Endodermal cell (in vitro differentiated cells): ENCODE data around the gene TSKS. TPM values are rescaled to one million over a fixed set of nuclear protein-coding genes. Genes with fewer than 3 reads are reported as not detected.

Source experiments
- DNase-seq: peaks from one replicate; pipeline ENCODE4 v3.0.0-alpha.2; 2017
- H3K27ac ChIP-seq: 2 replicates; pipeline ENCODE4 v1.5.1; 2013; ENCODE audit warnings: mild to moderate bottlenecking, low read depth, low read length, moderate library complexity
- H3K27me3 ChIP-seq: 2 replicates; pipeline ENCODE4 v1.6.1; 2013; ENCODE audit warnings: mild to moderate bottlenecking, low read length, moderate library complexity; ENCODE audit not compliant: insufficient read depth, control insufficient read depth, poor library complexity, severe bottlenecking
- H3K36me3 ChIP-seq: 2 replicates; pipeline ENCODE4 v1.7.0; 2013; ENCODE audit warnings: mild to moderate bottlenecking, low read length, moderate library complexity; ENCODE audit not compliant: control insufficient read depth, insufficient read depth
- H3K4me1 ChIP-seq: one replicate; pipeline ENCODE4 v1.7.0; 2013; ENCODE audit warnings: low read length; ENCODE audit not compliant: control insufficient read depth, insufficient read depth
- H3K4me3 ChIP-seq: 2 replicates; pipeline ENCODE4 v1.5.1; 2013; ENCODE audit warnings: mild to moderate bottlenecking, low read length, moderate library complexity
- H3K9ac ChIP-seq: 2 replicates; pipeline ENCODE4 v1.6.1; 2013; ENCODE audit warnings: mild to moderate bottlenecking, low read length, moderate library complexity; ENCODE audit not compliant: poor library complexity, severe bottlenecking; ENCODE audit errors: extremely low read depth
- H3K9me3 ChIP-seq: 2 replicates; pipeline ENCODE4 v1.6.1; 2013; ENCODE audit warnings: mild to moderate bottlenecking, low read length, moderate library complexity; ENCODE audit not compliant: control insufficient read depth
- H3K27ac Mint-ChIP-seq: 2 replicates; pipeline ENCODE4 v1.8.0; 2020; ENCODE audit warnings: mixed read lengths
- H3K27me3 Mint-ChIP-seq: 2 replicates; pipeline ENCODE4 v1.8.0; 2021; ENCODE audit warnings: mild to moderate bottlenecking, mixed read lengths; ENCODE audit not compliant: insufficient read depth
- H3K36me3 Mint-ChIP-seq: 2 replicates; pipeline ENCODE4 v1.8.0; 2020; ENCODE audit warnings: low read depth, mixed read lengths
- H3K4me1 Mint-ChIP-seq: 2 replicates; pipeline ENCODE4 v1.8.0; 2020; ENCODE audit warnings: mixed read lengths
- H3K4me3 Mint-ChIP-seq: 2 replicates; pipeline ENCODE4 v1.8.0; 2020; ENCODE audit warnings: mild to moderate bottlenecking, moderate library complexity, mixed read lengths
- H3K9me3 Mint-ChIP-seq: 2 replicates; pipeline ENCODE4 v1.8.0; 2020; ENCODE audit warnings: mild to moderate bottlenecking, mixed read lengths
- CTCF ChIP-seq: fragments of 200-600 bp; sonication (generic); conservative IDR thresholded peaks from 2 replicates; pipeline ENCODE4 v1.5.0; 2021; ENCODE audit warnings: antibody characterized with exemption, mild to moderate bottlenecking
- WGBS, 2 experiments: methylation state at CpG; one replicate each; pipeline versions ENCODE4 v1.1.5 to v1.1.7; 2013; ENCODE audit warnings: missing lambda C conversion rate in 2 of 2, mixed read lengths in 1 of 2; ENCODE audit not compliant: insufficient coverage in 1 of 2, insufficient read length in 1 of 2; 5-methylcytosine and 5-hydroxymethylcytosine counted together
- total RNA-seq, 2 donors: library from RNA; stranded (reverse); fragmentation: NEBNext Ultra II Directional in 1 of 2; extraction: Animal tissue kit (Norgen Biotek cat#: 25700) in 1 of 2; gene quantifications; 2 replicates in 1 of 2; 3 replicates in 1 of 2; pipeline ENCODE4 v1.2.1, GENCODE V29; 2021

TSKS gene
- total RNA-seq, 2 donors from 2014 or later = 0.31 TPM; not detected in 1

- no peaks in the 10 kb centered on the region for H3K9me3 ChIP-seq
- no peaks in the 10 kb centered on the region for H3K36me3 ChIP-seq
- Mint-ChIP-seq H3K27ac (peak overlapping the region; percentile 44), H3K36me3 (no peaks in the 10 kb centered on the region), H3K9me3 (peaks cover 2% of the 10 kb centered on the region), H3K4me1 (peaks cover 9% of the 10 kb centered on the region), H3K27me3 (peaks cover 6% of the 10 kb centered on the region), H3K4me3 (no peak overlapping the region)
- no peak overlapping the region for H3K27ac ChIP-seq
- TF ChIP-seq CTCF = peak; percentile 53
- DNase-seq = peak; percentile 78
- 84 to 91% methylated on average over 10 to 16 of the region's 16 CpGs for WGBS, 2 experiments
- peaks cover 4% of the 10 kb centered on the region for H3K4me1 ChIP-seq
- H3K27me3 ChIP-seq = no peaks in the 10 kb centered on the region
- H3K4me3 ChIP-seq = no peak overlapping the region
- no peak overlapping the region for H3K9ac ChIP-seq
Observed at GRCh38 chr19:49761625-49762311, 1.3 kb downstream of the TSKS start.

- H3K9me3 ChIP-seq = peaks cover 3% of the 10 kb centered on the region
- WGBS, 2 experiments = 75 to 90% methylated on average over 1 of the region's 1 CpG
- no peak overlapping the region for H3K4me3 ChIP-seq
- H3K9me3 Mint-ChIP-seq = peaks cover 4% of the 10 kb centered on the region
- no peaks in the 10 kb centered on the region for H3K36me3 Mint-ChIP-seq
- no peak for TF ChIP-seq CTCF
- H3K36me3 ChIP-seq = no peaks in the 10 kb centered on the region
- H3K4me3 Mint-ChIP-seq = no peak overlapping the region
- no peak overlapping the region for H3K9ac ChIP-seq
- H3K4me1 ChIP-seq = peaks cover 4% of the 10 kb centered on the region
- no peak overlapping the region for H3K27ac ChIP-seq
- H3K27ac Mint-ChIP-seq = peak overlapping the region; percentile 44
- peaks cover 6% of the 10 kb centered on the region for H3K27me3 Mint-ChIP-seq
- DNase-seq = no peak
- peaks cover 9% of the 10 kb centered on the region for H3K4me1 Mint-ChIP-seq
- H3K27me3 ChIP-seq = no peaks in the 10 kb centered on the region
Observed at GRCh38 chr19:49761249-49761624, 1.9 kb downstream of the TSKS start.

GRCh38 chr19:49758292-49758691, 4.8 kb downstream of the TSKS start:
- Mint-ChIP-seq H3K27me3 (peaks cover 6% of the 10 kb centered on the region), H3K27ac (no peak overlapping the region), H3K36me3 (no peaks in the 10 kb centered on the region), H3K4me3 (no peak overlapping the region), H3K9me3 (peaks cover 18% of the 10 kb centered on the region), H3K4me1 (peaks cover 8% of the 10 kb centered on the region)
- no peaks in the 10 kb centered on the region for H3K27me3 ChIP-seq
- TF ChIP-seq CTCF = no peak
- peaks cover 10% of the 10 kb centered on the region for H3K9me3 ChIP-seq
- peak; percentile 57 for DNase-seq
- no peak overlapping the region for H3K9ac ChIP-seq
- no peak overlapping the region for H3K27ac ChIP-seq
- peaks cover 4% of the 10 kb centered on the region for H3K4me1 ChIP-seq
- 40 to 59% methylated on average over 3 to 7 of the region's 7 CpGs for WGBS, 2 experiments
- no peak overlapping the region for H3K4me3 ChIP-seq
- H3K36me3 ChIP-seq = no peaks in the 10 kb centered on the region
